Amniotic stem cell (primary cell): ENCODE results near the gene ACAP3.

Source experiments
- DNase-seq: peaks from one replicate; lab custom pipeline; 2025; lab: John Stamatoyannopoulos, UW

The ACAP3 gene

DNA sequence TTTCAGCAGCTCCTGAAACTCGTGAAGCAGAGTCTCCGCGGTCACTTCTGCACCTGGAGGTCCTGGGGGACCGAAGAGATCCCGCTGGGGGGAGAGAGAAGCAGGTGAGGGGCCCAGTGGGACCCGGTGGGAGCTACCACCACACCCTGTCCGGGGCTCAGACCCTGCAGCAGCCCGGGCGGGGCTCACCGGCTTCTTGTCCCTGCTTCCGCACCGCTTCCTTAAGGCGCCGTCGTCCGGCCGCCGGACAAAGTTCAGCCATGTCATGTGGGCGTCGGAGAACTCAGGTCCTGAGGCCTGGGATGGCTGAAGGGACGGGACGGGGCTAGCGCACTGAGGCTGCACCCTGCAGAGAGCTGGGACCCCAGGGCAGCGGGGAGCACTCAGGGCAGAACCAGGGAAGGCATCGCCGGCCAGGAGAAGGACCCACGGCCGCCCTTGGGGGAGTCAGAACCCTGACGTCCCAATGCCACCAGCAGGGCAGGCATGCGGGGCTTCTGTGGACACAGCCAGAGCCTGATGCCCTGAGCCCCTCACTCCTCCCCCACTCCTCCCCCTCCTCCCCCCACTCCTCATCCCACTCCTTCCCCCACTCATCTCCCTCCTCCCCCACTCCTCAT is 63.4 kb downstream of the ACAP3 start:
- DNase-seq, result no peak

DNA sequence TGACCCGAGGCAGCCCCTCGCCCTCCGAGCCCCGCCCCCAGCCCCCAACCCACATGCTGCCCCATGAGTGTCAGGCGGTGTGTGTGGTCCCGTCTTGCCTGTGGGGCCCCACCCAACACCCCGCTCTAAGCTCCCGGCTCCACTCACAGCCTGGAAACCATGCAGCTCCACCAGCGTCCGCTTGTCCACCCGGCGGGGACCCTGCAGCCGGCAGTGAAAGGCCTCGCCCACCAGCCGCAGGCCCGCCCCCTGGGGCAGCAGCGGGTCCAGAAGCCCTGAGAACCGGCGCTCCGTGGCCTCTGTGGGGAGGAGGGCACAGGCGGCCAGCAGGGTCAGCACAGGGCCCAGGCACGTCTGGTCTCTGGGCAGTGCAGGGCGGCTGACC is 63.9 kb downstream of the ACAP3 start:
- DNase-seq, result no peak

DNA sequence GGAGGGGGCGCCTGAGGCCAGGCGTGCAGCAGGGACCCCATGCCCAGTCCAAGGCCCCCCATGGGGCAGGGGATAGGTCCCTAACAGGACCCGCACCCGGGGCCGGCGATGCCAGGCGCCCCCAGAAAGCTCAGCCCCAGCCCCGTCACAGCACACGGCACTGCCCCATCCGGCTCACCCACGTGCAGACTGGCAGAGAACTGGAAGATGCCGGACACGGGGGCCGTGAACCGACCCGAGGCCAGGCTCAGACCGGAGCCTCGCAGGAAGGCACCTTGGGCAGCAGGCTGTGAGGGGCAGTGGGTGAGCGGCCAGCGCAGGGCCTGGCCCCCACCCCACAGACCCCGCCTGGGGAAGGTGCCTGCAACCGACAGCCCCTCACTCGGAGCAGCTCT is 64.5 kb downstream of the ACAP3 start:
- DNase-seq, result no peak

DNA sequence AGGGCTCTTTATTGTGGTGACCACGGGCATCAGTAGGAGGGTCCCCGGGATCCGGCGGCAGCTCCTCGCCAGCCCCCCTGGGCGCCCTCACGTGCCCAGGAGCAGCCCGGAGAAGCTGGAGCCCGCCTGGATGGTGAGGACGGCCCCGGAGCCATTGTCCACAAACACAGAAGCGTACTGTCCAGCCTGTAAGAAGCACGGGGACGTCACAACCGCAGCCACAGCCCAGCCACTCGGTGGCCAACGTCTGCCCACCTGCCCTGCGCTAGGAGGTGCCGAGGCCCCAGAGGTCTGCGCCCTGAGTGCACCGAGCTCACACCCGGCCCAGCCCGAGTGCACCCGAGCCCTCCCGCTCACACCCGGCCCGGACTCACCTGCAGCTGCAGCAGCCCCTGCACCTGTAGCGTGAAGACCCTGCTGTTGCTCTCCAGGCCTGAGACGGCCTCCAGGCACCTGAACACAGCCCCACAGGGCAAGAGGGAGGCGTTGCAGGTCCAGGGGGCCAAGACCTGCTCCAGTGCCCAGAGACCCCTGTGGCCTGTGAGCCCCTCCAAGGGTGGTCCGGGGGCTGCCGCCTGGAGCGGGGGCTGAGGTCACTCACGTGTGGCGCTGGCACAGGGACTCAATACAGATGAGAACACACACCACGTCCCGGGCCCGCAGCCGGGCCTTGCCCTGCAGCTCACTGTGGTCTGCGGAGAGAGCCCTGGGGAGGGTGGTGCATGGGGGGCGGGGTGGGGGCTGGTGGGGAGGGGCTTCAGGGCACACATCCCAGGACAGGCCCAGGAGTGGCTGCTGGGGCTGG is 65.1 kb downstream of the ACAP3 start:
- DNase-seq, result no peak
